ENCODE data around the gene HRH1.

DNA sequence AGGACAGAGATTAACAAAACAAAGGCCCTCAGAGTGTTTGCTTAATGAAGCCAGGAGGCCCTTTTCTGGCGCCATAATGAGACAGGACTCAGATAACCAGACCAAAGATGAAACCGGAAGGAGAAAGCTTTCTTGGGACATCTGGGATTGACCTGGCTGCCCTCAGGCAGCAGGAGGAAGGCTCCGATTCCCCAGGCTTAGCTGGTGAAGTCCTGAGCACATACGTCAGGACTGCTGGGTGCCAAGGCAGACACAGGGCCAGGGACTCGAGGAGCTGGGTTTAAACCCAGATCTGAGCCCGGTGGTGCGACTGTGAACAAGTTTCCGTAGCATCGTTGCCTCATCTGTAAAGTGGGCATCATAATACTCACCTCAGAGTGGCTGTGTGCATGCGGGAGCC lies 36.7 kb upstream of the HRH1 start:
- no peak for TF ChIP-seq ZNF589 (CRISPR knock-in tag; conservative IDR thresholded peaks at IDR 0.05)
- no peak for TF ChIP-seq ATM (IDR thresholded peaks at IDR 0.05; ENCODE audit: borderline replicate concordance)
- TF ChIP-seq NRL (CRISPR knock-in tag; IDR thresholded peaks at IDR 0.05; ENCODE audit: borderline replicate concordance): no peak
- TF ChIP-seq ZNF841 (CRISPR knock-in tag; IDR thresholded peaks at IDR 0.05; ENCODE audit: borderline replicate concordance): no peak
- no peak for TF ChIP-seq ZNF264 (CRISPR knock-in tag; IDR thresholded peaks at IDR 0.05)
